Activated CD8-positive, alpha-beta memory T cell treated with anti-CD3 and anti-CD28 coated beads for 36 hours (primary cell): ENCODE measurements around the gene ZMYND15. TPM values are rescaled to one million over a fixed set of nuclear protein-coding genes. Genes with fewer than 3 reads are reported as not detected.

ENCODE experiments used
- CTCF ChIA-PET: fragments of 350-600 bp; sonication (Branson Sonifier 250); formaldehyde crosslinking; loops from one replicate; lab custom pipeline; 2021; ENCODE audit warnings: antibody characterized with exemption; lab: Charles Lee
- POLR2A ChIA-PET: fragments of 350-600 bp; sonication (Branson Sonifier 250); formaldehyde crosslinking; loops from one replicate; lab custom pipeline; 2021; ENCODE audit warnings: antibody characterized with exemption; lab: Charles Lee
- total RNA-seq, 2 experiments: library from RNA; stranded (reverse); gene quantifications; one replicate each; pipeline ENCODE4 v1.2.3, GENCODE V29; 2021

ZMYND15 gene
- total RNA-seq, 2 experiments from 2014 or later: not detected

DNA sequence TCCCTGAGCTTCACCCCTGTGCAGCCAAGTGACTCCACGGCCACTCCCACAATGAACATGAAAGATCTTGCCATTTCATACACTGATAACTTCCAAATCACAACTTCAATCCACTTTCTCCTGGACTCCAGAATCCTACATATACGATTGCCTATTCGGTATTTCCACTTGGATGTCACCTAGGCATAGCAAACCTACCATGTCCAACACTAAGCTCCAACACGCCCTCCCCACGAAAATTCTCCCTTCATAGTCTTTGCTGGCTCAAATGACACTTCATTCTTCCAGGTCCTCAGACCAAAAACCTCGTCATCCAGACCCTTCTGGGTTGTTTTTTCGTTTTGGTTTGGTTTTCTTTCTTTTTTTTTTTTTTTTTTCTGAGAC lies 51.1 kb downstream of the ZMYND15 start:
- CTCF ChIA-PET: interaction anchor here (0.6 to 3.8 kb wide), 20 partner anchors 10 to 227 kb away, joined by 3 to 17 read pairs (median 4); partner anchors contain the start of genes ARRB2, C17orf107, C17orf114 and CHRNE

DNA sequence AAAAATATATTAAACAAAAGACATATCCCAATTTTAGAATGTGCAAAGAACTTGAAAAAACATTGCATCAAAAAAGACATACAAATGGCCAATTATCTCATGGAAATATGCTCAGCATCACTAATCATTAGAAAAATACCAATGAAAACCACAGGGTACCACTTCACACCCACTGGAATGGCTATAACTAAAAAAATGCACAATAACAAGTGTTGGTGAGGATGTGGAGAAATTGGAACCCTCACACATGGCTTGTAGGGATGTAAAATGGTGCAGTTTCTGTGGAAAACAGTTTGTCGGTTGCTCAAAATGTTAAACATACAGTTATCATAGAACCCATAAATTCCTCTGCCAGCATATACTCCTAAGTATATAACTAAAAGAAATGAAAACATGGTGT lies 55.5 kb downstream of the ZMYND15 start:
- POLR2A ChIA-PET: no interaction called here
- CTCF ChIA-PET: no interaction called here

More for the DNA sequence above, 51.1 kb downstream of the ZMYND15 start:
- POLR2A ChIA-PET: interaction anchor here (0.5 to 2.3 kb wide), 11 partner anchors 9 to 238 kb away, joined by 3 to 8 read pairs (median 6); partner anchors contain the start of genes ARRB2, C17orf107, CHRNE and PLD2

Other genes with a start within 250 kb of the ZMYND15 start
- gene SPNS2, start 241.0 kb upstream of the ZMYND15 start, total RNA-seq: under 1 TPM; 0.42 to 0.61 TPM
- gene MYBBP1A, start 184.4 kb upstream of the ZMYND15 start, total RNA-seq: 100 to 1,000 TPM; 154 to 157 TPM
- not detected for gene GGT6, start 179.3 kb upstream of the ZMYND15 start, total RNA-seq
- gene SMTNL2, start 155.3 kb upstream of the ZMYND15 start, total RNA-seq: not detected
- gene ALOX15, start 98.2 kb upstream of the ZMYND15 start, total RNA-seq: not detected
- gene PELP1, start 35.7 kb upstream of the ZMYND15 start, total RNA-seq: 100 to 1,000 TPM; 118 to 119 TPM
- gene ARRB2, start 29.2 kb upstream of the ZMYND15 start, total RNA-seq: 100 to 1,000 TPM; 183 to 193 TPM
- gene MED11, start 8.4 kb upstream of the ZMYND15 start, total RNA-seq: 10 to 100 TPM; 22.1 to 22.9 TPM
- 1 to 10 TPM; 1.6 to 1.7 TPM for gene CXCL16, start 95 bp downstream of the ZMYND15 start, total RNA-seq
- not detected for gene TM4SF5, start 32.1 kb downstream of the ZMYND15 start, total RNA-seq
- under 1 TPM; 0.29 to 0.32 TPM for gene VMO1, start 46.5 kb downstream of the ZMYND15 start, total RNA-seq
- not detected for gene GLTPD2, start 49.1 kb downstream of the ZMYND15 start, total RNA-seq
- gene PSMB6, start 56.3 kb downstream of the ZMYND15 start, total RNA-seq: 100 to 1,000 TPM; 183 to 184 TPM
- gene PLD2, start 67.3 kb downstream of the ZMYND15 start, total RNA-seq: 10 to 100 TPM in 1 of 2 experiments, 1 to 10 TPM in 1; 10.0 to 12.6 TPM
- 10 to 100 TPM; 46.8 to 48.5 TPM for gene MINK1, start 93.5 kb downstream of the ZMYND15 start, total RNA-seq
- 1 to 10 TPM; 2.8 to 3.2 TPM for gene C17orf107, start 159.7 kb downstream of the ZMYND15 start, total RNA-seq
- under 1 TPM; 0.38 to 0.42 TPM for gene CHRNE, start 163.3 kb downstream of the ZMYND15 start, total RNA-seq
- not detected for gene GP1BA, start 192.4 kb downstream of the ZMYND15 start, total RNA-seq
- 10 to 100 TPM; 91.7 to 92.9 TPM for gene SLC25A11, start 200.2 kb downstream of the ZMYND15 start, total RNA-seq
- 100 to 1,000 TPM; 179 to 192 TPM for gene RNF167, start 200.4 kb downstream of the ZMYND15 start, total RNA-seq
- 1,000 to 10,000 TPM; 1,847 to 1,866 TPM for gene PFN1, start 208.7 kb downstream of the ZMYND15 start, total RNA-seq
- gene ENO3, start 211.3 kb downstream of the ZMYND15 start, total RNA-seq: 10 to 100 TPM; 28.2 to 31.5 TPM
- gene SPAG7, start 228.0 kb downstream of the ZMYND15 start, total RNA-seq: 10 to 100 TPM; 64.0 to 64.8 TPM
- gene CAMTA2, start 247.8 kb downstream of the ZMYND15 start, total RNA-seq: 100 to 1,000 TPM; 120 to 125 TPM